GM12878 (cell line): Measurements from ENCODE around the gene IFNGR2. TPM values are rescaled to one million over a fixed set of nuclear protein-coding genes. Genes with fewer than 3 reads are reported as not detected.

Source experiments
- ATAC-seq: fragments of 200-7000 bp; cut with Tn5 transposase; 3 replicates; pipeline ENCODE4 v1.9.1; 2020; ENCODE audit warnings: mild to moderate bottlenecking, moderate library complexity
- BruUV-seq: library from RNA; stranded (reverse); fragments of 400-500 nt; replicated peaks from 2 replicates; lab custom pipeline; 2021; lab: Mats Ljungman, UMichigan
- CTCF ChIA-PET: fragments of 300-600 bp; sonication (Branson Sonifier 250); formaldehyde crosslinking; extraction: SDS; loops from one replicate; lab custom pipeline; 2021; ENCODE audit warnings: inconsistent platforms; lab: Yijun Ruan, JAX
- POLR2A ChIA-PET: fragments of 350-600 bp; formaldehyde crosslinking; extraction: SDS; loops from one replicate; lab custom pipeline; 2021; ENCODE audit warnings: inconsistent platforms; lab: Charles Lee
- RAD21 ChIA-PET: fragments of 300-600 bp; sonication (Branson Sonifier 250); formaldehyde crosslinking; loops from one replicate; lab custom pipeline; 2023; ENCODE audit warnings: antibody characterized with exemption; ENCODE audit not compliant: unreplicated experiment; lab: Charles Lee
- SMC1A ChIA-PET: fragments of 300-600 bp; sonication (Branson Sonifier 250); formaldehyde crosslinking; loops from one replicate; lab custom pipeline; 2023; ENCODE audit not compliant: unreplicated experiment, uncharacterized antibody; lab: Charles Lee
- DNase-seq: peaks from one replicate; pipeline ENCODE4 v3.0.0-alpha.2; 2011; ENCODE audit warnings: low read depth, low spot score
- FAIRE-seq: peaks from 3 replicates; lab custom pipeline; 2011; peaks lifted over from hg19 to GRCh38; lab: Jason Lieb, UNC
- H2AFZ ChIP-seq: 2 replicates; pipeline ENCODE4 v1.6.0; 2011; ENCODE audit warnings: low read depth, low read length, control low read depth; ENCODE audit not compliant: control insufficient read depth
- H3K27ac ChIP-seq: 2 replicates; pipeline ENCODE4 v1.5.1; 2011; ENCODE audit warnings: control low read depth; ENCODE audit not compliant: control insufficient read depth, insufficient read depth
- H3K27me3 ChIP-seq, 2 experiments: replicated peaks in 1 of 2; 2 replicates each; pipeline versions ENCODE4 v1.6.0 to v1.6.1; 2011; ENCODE audit warnings: low read length in 1 of 2; ENCODE audit not compliant: control insufficient read depth in 2 of 2, insufficient read depth in 2 of 2
- H3K36me3 ChIP-seq, 2 experiments: 2 replicates each; pipeline ENCODE4 v1.5.1; 2011; ENCODE audit warnings: low read length in 1 of 2; ENCODE audit not compliant: control insufficient read depth in 2 of 2, insufficient read depth in 2 of 2
- H3K4me1 ChIP-seq: 2 replicates; pipeline ENCODE4 v1.6.1; 2011; ENCODE audit warnings: mild to moderate bottlenecking, low read length, moderate library complexity, mixed read lengths; ENCODE audit not compliant: control insufficient read depth, insufficient read depth
- H3K4me2 ChIP-seq: 2 replicates; pipeline ENCODE4 v1.6.0; 2011; ENCODE audit warnings: control low read depth; ENCODE audit not compliant: control insufficient read depth, insufficient read depth
- H3K4me3 ChIP-seq: fragments of 200-600 bp; sonication (generic); 2 replicates; pipeline ENCODE4 v1.5.1; 2016
- H3K79me2 ChIP-seq: 2 replicates; pipeline ENCODE4 v1.6.0; 2011; ENCODE audit warnings: low read length; ENCODE audit not compliant: control insufficient read depth, insufficient read depth
- H3K9ac ChIP-seq: 2 replicates; pipeline ENCODE4 v1.8.0; 2011; ENCODE audit warnings: low read length, control low read depth, mixed read lengths; ENCODE audit not compliant: control insufficient read depth, insufficient read depth
- H3K9me3 ChIP-seq: replicated peaks from 3 replicates; pipeline ENCODE4 v1.5.1; 2011; ENCODE audit warnings: mild to moderate bottlenecking, low read length; ENCODE audit not compliant: control insufficient read depth, insufficient read depth
- H4K20me1 ChIP-seq: 2 replicates; pipeline ENCODE4 v1.6.0; 2011; ENCODE audit not compliant: control insufficient read depth, insufficient read depth
- CEBPB ChIP-seq, 2 experiments: fragments of 150-350 bp in 1 of 2; IDR thresholded peaks; 2 replicates each; pipeline ENCODE4 v1.6.1; 2012 to 2014; ENCODE audit warnings: low read depth in 2 of 2, low read length in 2 of 2, borderline replicate concordance in 1 of 2, inconsistent platforms in 1 of 2
- EGR1 ChIP-seq, 2 experiments: IDR thresholded peaks; 1 replicate in 1 of 2; 2 replicates in 1 of 2; pipeline ENCODE4 v1.6.1; 2011 to 2012; ENCODE audit warnings: low read depth in 2 of 2, low read length in 2 of 2, borderline replicate concordance in 1 of 2, mild to moderate bottlenecking in 1 of 2, moderate library complexity in 1 of 2
- JUNB ChIP-seq: IDR thresholded peaks from 2 replicates; pipeline ENCODE4 v1.6.1; 2016; ENCODE audit warnings: antibody characterized with exemption, mild to moderate bottlenecking
- MYB ChIP-seq: fragments of 150-350 bp; IDR thresholded peaks from 2 replicates; pipeline ENCODE4 v1.6.1; 2014; ENCODE audit warnings: mild to moderate bottlenecking, low read depth, low read length, borderline replicate concordance
- NR2F1 ChIP-seq: fragments of 450-650 bp; conservative IDR thresholded peaks from 2 replicates; pipeline ENCODE4 v1.6.1; 2017; ENCODE audit warnings: mild to moderate bottlenecking
- POU2F2 ChIP-seq: IDR thresholded peaks from 3 replicates; pipeline ENCODE4 v1.6.1; 2011; ENCODE audit warnings: low read depth, mild to moderate bottlenecking, low read length, borderline replicate concordance
- REST ChIP-seq: IDR thresholded peaks from 2 replicates; pipeline ENCODE4 v1.6.1; 2012; ENCODE audit warnings: mild to moderate bottlenecking, low read depth, low read length
- TCF7 ChIP-seq: IDR thresholded peaks from 2 replicates; pipeline ENCODE4 v1.6.1; 2014; ENCODE audit warnings: antibody characterized with exemption, borderline replicate concordance
- ZBTB11 ChIP-seq: fragments of 450-650 bp; formaldehyde crosslinking; IDR thresholded peaks from 2 replicates; pipeline ENCODE4 v1.5.0; 2022; ENCODE audit warnings: mild to moderate bottlenecking, missing genetic modification characterization
- ZZZ3 ChIP-seq: IDR thresholded peaks from 2 replicates; pipeline ENCODE4 v1.6.1; 2011; ENCODE audit warnings: low read depth; ENCODE audit not compliant: control insufficient read depth, insufficient read length
- WGBS: methylation state at CpG from one replicate; pipeline ENCODE4 v1.1.6; 2016; ENCODE audit warnings: low lambda C conversion rate; ENCODE audit not compliant: insufficient replicate concordance, insufficient coverage; ENCODE audit errors: missing lambda C conversion rate; 5-methylcytosine and 5-hydroxymethylcytosine counted together
- in situ Hi-C: fragments of 300-500 bp; cut with MboI; formaldehyde crosslinking; loops from 9 replicates; pipeline ENCODE4 v1.14.3; 2018; ENCODE audit warnings: mixed read lengths
- intact Hi-C: fragments of 100-400 bp; cut with micrococcal nuclease; formaldehyde crosslinking; loops from one replicate; pipeline ENCODE4 v1.14.2; 2022; ENCODE audit not compliant: unreplicated experiment
- polyA plus RNA-seq, 11 experiments: library from polyadenylated mRNA; depleted of rRNA in 4 of 11; unstranded in 6 of 11; stranded (reverse) in 5 of 11; fragments of >200 nt; fragmentation: Nextera tagmentation in 4 of 11; fragmentation: Illumina TruSeq in 1 of 11; extraction: Ambion mirVana in 4 of 11; extraction: Trizol in 1 of 11; gene quantifications; 1 replicate in 1 of 11; 2 replicates in 10 of 11; pipeline versions ENCODE4 v1.2.1 to v1.2.3, GENCODE V29; 2011 to 2016; ENCODE audit warnings: inconsistent platforms in 2 of 11, missing spikeins in 2 of 11, low read depth in 1 of 11
- total RNA-seq, 4 experiments: library from RNA; depleted of rRNA in 3 of 4; stranded (reverse); fragments of >200 nt in 3 of 4; fragmentation: Illumina TruSeq in 1 of 4; extraction: Trizol in 1 of 4; gene quantifications; 2 replicates each; pipeline versions ENCODE4 v1.2.1 to v1.2.3, GENCODE V29; 2013 to 2021

IFNGR2 gene
- total and polyA plus RNA-seq, 10 of the 15 experiments (the other 5 are each of a cell fraction or from before 2014, with no cell fraction given) = 23.6 to 98.8 (median 77.0) TPM

- TF ChIP-seq EGR1 (IDR thresholded peaks at IDR 0.05; ENCODE audit: borderline replicate concordance in 1 of 2, low read depth in 2 of 2, low read length in 2 of 2) (no peak), POU2F2 (no peak), ZZZ3 (no peak), REST (no peak)
Measured at GRCh38 chr21:33391656-33392055, 11.6 kb upstream of the IFNGR2 start (continued).

- H3K4me3 ChIP-seq = no peak overlapping the region
- no peaks in the 10 kb centered on the region for H3K79me2 ChIP-seq
- no peaks in the 10 kb centered on the region for H3K36me3 ChIP-seq
- in situ Hi-C loops = no loop called here
- no peak overlapping the region for H3K9ac ChIP-seq
- no peak overlapping the region for H2AFZ ChIP-seq
- ChIA-PET CTCF (no interaction called here), SMC1A (no interaction called here), RAD21 (no interaction called here), POLR2A (no interaction called here)
- peaks cover 12% of the 10 kb centered on the region for H3K4me1 ChIP-seq
- no peak for ATAC-seq
- DNase-seq = no peak
- no peak for TF ChIP-seq ZBTB11
- no peak for TF ChIP-seq NR2F1
- no peak for TF ChIP-seq CEBPB (IDR thresholded peaks at IDR 0.05; ENCODE audit: borderline replicate concordance in 1 of 2, low read depth in 2 of 2, low read length in 2 of 2)
- TF ChIP-seq TCF7 = no peak
- no peak for TF ChIP-seq JUNB
- no peak for TF ChIP-seq MYB
- 96% methylated on average over 11 of the region's 11 CpGs for WGBS
- no TSS peak for BruUV-seq
- H3K27me3 ChIP-seq = no peaks in the 10 kb centered on the region
- FAIRE-seq = no peak
- intact Hi-C loops = no loop called here
- H3K9me3 ChIP-seq = no peaks in the 10 kb centered on the region
- H4K20me1 ChIP-seq = no peaks in the 10 kb centered on the region
- H3K27ac ChIP-seq = no peak overlapping the region
- no peak overlapping the region for H3K4me2 ChIP-seq
Measured at GRCh38 chr21:33392284-33392985, 10.8 kb upstream of the IFNGR2 start.
